NCI-H1436 treated with DMSO at 0.1 percent for 48 hours (cell line): Measurements from ENCODE around the gene KIF21A.

ENCODE experiments used
- DNase-seq: peaks from one replicate; lab custom pipeline; 2025; lab: John Stamatoyannopoulos, UW

KIF21A gene

DNA sequence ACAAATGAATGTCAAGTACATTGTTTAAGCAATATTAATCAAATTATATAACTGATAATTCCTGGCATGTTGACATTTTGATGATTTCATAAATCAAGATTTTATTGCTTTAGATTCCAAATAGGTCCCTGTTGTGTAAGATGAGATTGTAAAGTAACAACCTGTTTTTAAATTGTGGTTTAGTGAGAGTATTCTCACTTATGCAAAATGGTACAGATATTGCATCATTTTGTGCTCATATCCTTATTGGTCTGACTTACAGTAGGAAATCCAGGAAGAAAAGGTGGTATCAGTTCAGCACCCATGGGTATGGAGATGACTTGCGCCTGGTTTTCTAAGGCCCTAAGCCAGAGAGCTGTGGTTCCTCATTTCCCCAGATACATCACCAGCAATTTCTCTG lies 165.5 kb downstream of the KIF21A start:
- no peak for DNase-seq

DNA sequence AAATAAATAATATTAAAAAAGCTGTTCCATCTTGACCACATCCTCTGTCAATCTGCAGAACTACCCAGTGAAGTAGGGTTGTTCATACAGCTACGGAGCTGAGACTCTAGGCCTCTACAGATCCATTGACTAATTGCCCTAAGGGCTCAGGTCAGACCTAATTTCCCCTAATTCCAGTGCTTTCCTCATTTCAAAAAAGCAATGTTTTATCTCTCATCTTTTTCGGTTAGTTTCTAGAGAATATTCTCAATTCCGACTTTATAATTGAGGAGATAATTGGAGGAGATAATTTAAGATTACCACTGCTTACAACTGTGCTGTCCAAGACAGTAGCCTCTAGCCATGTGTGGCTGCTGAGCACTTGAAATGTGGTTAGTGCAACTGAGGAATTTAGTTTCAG lies 167.1 kb downstream of the KIF21A start:
- no peak for DNase-seq

DNA sequence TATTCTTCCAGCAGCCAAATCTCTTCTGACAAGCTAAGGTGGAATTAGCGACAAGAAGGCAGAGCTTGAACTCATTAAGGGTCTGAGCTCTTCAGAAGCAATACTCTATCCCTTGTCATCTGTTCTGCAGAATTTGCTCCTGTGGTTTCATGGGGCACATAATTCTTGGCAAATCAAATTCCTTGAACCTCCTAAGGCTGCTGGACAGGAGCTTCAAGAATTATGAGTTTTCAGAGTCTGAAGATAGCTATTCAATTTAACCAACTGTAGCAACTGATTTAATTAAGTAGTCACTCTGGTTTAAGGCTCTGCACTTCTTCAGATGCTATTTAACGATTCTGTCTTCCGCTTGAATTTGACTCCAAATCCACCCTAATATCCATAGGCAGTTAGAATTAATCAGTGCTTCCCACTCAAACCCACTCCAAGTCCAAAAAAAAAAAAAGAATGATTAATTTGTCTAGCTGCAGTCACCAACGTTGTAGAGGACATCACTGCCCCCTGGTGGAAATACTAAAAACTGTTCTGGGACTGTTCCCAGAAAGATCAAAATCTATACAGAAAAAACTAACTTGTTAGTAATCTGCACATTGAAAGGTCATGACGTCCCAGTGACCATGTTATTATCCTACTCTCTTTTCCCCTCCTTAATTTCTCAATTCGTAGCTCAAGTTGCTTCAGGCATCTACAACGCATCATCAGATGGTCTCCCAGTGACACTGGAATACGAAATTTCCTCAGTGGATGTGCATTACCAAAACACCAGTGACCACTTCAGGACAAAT lies 169.9 kb downstream of the KIF21A start:
- no peak for DNase-seq

GRCh38 chr12:39269492-39269891 lies 173.4 kb downstream of the KIF21A start:
- DNase-seq: no peak

GRCh38 chr12:39267886-39268285 lies 175.0 kb downstream of the KIF21A start:
- DNase-seq: no peak

- DNase-seq: no peak
Observed at GRCh38 chr12:39252628-39253027, 190.3 kb downstream of the KIF21A start.
